Measurements from ENCODE around the gene MFAP3. TPM values are rescaled to one million over a fixed set of nuclear protein-coding genes. Genes with fewer than 3 reads are reported as not detected.

The MFAP3 gene
- total and polyA plus RNA-seq, 2 donors (not counting 1 experiment from before 2014, with no cell fraction given): 4.8 to 27.1 TPM

DNA sequence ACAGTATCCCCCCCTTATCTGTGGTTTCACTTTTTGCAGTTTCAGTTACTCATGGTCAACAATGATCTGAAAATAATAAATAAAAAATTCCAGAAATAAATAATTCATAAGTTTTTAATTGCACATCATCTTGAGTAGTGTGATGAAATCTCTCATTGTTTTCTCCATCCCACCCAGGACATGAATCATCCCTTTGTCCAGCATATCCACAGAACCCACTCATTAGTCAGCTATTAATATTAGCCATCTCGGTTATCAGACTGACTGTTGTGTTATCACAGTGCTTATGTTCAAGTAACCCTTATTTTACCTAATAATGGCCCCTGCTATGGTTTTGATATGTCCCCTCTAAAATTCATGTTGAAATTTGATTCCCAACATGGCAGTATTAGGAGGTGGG, 40.8 kb upstream of the MFAP3 start:
- intact Hi-C loops (cut with micrococcal nuclease): no loop called here
- DNase-seq: no peak
- no peak for ATAC-seq (ENCODE audit: low read depth)

DNA sequence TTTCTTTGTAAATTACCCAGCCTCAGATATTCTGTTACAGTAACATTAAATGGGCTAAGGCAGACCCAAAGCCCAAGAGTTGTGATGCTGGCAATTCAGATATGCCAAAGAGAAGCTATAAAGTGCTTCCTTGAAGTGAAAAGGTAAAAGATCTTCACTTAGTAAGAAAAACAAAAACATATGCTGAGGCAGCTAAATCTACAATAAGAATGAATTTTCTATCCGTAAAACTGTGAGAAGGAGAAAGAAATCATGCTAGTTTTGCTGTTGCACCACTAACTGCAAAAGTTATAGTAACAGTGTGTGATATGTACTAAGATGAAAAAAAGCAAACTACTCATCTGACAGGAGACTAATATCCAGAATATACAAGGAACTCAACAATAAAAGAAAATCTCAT, 40.0 kb upstream of the MFAP3 start:
- H2AFZ ChIP-seq (ENCODE audit: insufficient read depth, low read depth, low read length, poor library complexity, severe bottlenecking): no peak overlapping the region
- ChIA-PET CTCF (no interaction called here), POLR2A (no interaction called here)
- H3K4me1 Mint-ChIP-seq: no peaks in the 10 kb centered on the region
- H3K79me2 ChIP-seq (ENCODE audit: control insufficient read depth, insufficient read depth, low read length): no peaks in the 10 kb centered on the region
- no peak for TF ChIP-seq EZH2 (IDR thresholded peaks at IDR 0.05; ENCODE audit: borderline replicate concordance, insufficient read depth, low read depth, low read length, poor library complexity, severe bottlenecking)
- TF ChIP-seq, protein P1, sequence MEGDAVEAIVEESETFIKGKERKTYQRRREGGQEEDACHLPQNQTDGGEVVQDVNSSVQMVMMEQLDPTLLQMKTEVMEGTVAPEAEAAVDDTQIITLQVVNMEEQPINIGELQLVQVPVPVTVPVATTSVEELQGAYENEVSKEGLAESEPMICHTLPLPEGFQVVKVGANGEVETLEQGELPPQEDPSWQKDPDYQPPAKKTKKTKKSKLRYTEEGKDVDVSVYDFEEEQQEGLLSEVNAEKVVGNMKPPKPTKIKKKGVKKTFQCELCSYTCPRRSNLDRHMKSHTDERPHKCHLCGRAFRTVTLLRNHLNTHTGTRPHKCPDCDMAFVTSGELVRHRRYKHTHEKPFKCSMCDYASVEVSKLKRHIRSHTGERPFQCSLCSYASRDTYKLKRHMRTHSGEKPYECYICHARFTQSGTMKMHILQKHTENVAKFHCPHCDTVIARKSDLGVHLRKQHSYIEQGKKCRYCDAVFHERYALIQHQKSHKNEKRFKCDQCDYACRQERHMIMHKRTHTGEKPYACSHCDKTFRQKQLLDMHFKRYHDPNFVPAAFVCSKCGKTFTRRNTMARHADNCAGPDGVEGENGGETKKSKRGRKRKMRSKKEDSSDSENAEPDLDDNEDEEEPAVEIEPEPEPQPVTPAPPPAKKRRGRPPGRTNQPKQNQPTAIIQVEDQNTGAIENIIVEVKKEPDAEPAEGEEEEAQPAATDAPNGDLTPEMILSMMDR (IDR thresholded peaks at IDR 0.05): no peak
- H3K27ac Mint-ChIP-seq: no peak overlapping the region
- no peaks in the 10 kb centered on the region for H3K9me3 ChIP-seq (ENCODE audit: control extremely low read depth in 1 of 3, control insufficient read depth in 2 of 3, insufficient read depth in 1 of 3, low read length in 2 of 3)
- no peaks in the 10 kb centered on the region for H3K27me3 ChIP-seq (replicated peaks in 1 of 4; ENCODE audit: control extremely low read depth in 1 of 4, control insufficient read depth in 3 of 4, insufficient read depth in 4 of 4, low read length in 3 of 4)
- no peaks in the 10 kb centered on the region for H3K4me1 ChIP-seq (ENCODE audit: control insufficient read depth in 2 of 2, insufficient read depth in 2 of 2, low read length in 2 of 2)
- ATAC-seq (ENCODE audit: low read depth) (no peak), DNase-seq (no peak)
- no CpG with 5 or more reads among the region's 1 CpG for WGBS (ENCODE audit: insufficient coverage)
- H4K20me1 ChIP-seq (ENCODE audit: control insufficient read depth, insufficient read depth, low read length, poor library complexity, severe bottlenecking): no peaks in the 10 kb centered on the region
- H3K9ac ChIP-seq (ENCODE audit: low read length): no peak overlapping the region
- peaks cover 0 to 25% of the 10 kb centered on the region in 2 experiments for H3K36me3 ChIP-seq (replicated peaks in 1 of 2; ENCODE audit: control extremely low read depth in 1 of 2, control insufficient read depth in 1 of 2, extremely low read depth in 1 of 2, insufficient read depth in 2 of 2, low read length in 1 of 2)
- no peak overlapping the region for H3K4me3 ChIP-seq (ENCODE audit: control extremely low read depth in 1 of 5, extremely low read depth in 1 of 5, insufficient read depth in 1 of 5, low read depth in 2 of 5, low read length in 4 of 5)
- intact Hi-C loops (cut with micrococcal nuclease): no loop called here
- H3K4me2 ChIP-seq (replicated peaks; ENCODE audit: low read depth, low read length, poor library complexity, severe bottlenecking): no peak overlapping the region
- H3K27me3 Mint-ChIP-seq: no peaks in the 10 kb centered on the region
- H3K4me3 Mint-ChIP-seq: no peak overlapping the region
- H3K27ac ChIP-seq (ENCODE audit: low read length in 2 of 2): no peak overlapping the region
- peaks cover 2% of the 10 kb centered on the region for H3K9me3 Mint-ChIP-seq (ENCODE audit: insufficient read depth)

More for the DNA sequence above, 40.8 kb upstream of the MFAP3 start:
- Histone ChIP-seq H3K4me2 (replicated peaks; ENCODE audit: low read depth, low read length, poor library complexity, severe bottlenecking) (no peak overlapping the region), H3K79me2 (ENCODE audit: control insufficient read depth, insufficient read depth, low read length) (no peaks in the 10 kb centered on the region), H3K27me3 (replicated peaks in 1 of 4; ENCODE audit: control extremely low read depth in 1 of 4, control insufficient read depth in 3 of 4, insufficient read depth in 4 of 4, low read length in 3 of 4) (no peaks in the 10 kb centered on the region), H3K9ac (ENCODE audit: low read length) (no peak overlapping the region), H2AFZ (ENCODE audit: insufficient read depth, low read depth, low read length, poor library complexity, severe bottlenecking) (no peak overlapping the region), H4K20me1 (ENCODE audit: control insufficient read depth, insufficient read depth, low read length, poor library complexity, severe bottlenecking) (no peaks in the 10 kb centered on the region), H3K4me1 (ENCODE audit: control insufficient read depth in 2 of 2, insufficient read depth in 2 of 2, low read length in 2 of 2) (no peaks in the 10 kb centered on the region), H3K9me3 (ENCODE audit: control extremely low read depth in 1 of 3, control insufficient read depth in 2 of 3, insufficient read depth in 1 of 3, low read length in 2 of 3) (no peaks in the 10 kb centered on the region), H3K4me3 (ENCODE audit: control extremely low read depth in 1 of 5, extremely low read depth in 1 of 5, insufficient read depth in 1 of 5, low read depth in 2 of 5, low read length in 4 of 5) (no peak overlapping the region), H3K27ac (ENCODE audit: low read length in 2 of 2) (no peak overlapping the region), H3K36me3 (replicated peaks in 1 of 2; ENCODE audit: control extremely low read depth in 1 of 2, control insufficient read depth in 1 of 2, extremely low read depth in 1 of 2, insufficient read depth in 2 of 2, low read length in 1 of 2) (peaks cover 0 to 28% of the 10 kb centered on the region in 2 experiments)
- TF ChIP-seq, protein P1 (IDR thresholded peaks at IDR 0.05): no peak
- no peak for TF ChIP-seq EZH2 (IDR thresholded peaks at IDR 0.05; ENCODE audit: borderline replicate concordance, insufficient read depth, low read depth, low read length, poor library complexity, severe bottlenecking)
- Mint-ChIP-seq H3K27ac (no peak overlapping the region), H3K9me3 (ENCODE audit: insufficient read depth) (peaks cover 2% of the 10 kb centered on the region), H3K27me3 (no peaks in the 10 kb centered on the region), H3K4me1 (no peaks in the 10 kb centered on the region), H3K4me3 (no peak overlapping the region)
- ChIA-PET CTCF (no interaction called here), POLR2A (no interaction called here)
- WGBS (ENCODE audit: insufficient coverage): no CpG with 5 or more reads among the region's 1 CpG
